ENCODE data around the gene ELOVL2. TPM values are rescaled to one million over a fixed set of nuclear protein-coding genes. Genes with fewer than 3 reads are reported as not detected.
"Not testable (repeated sequence)": the region's sequence is repeated elsewhere in the genome, so short reads cannot be mapped to it uniquely, and the experiment has no call there.

The ELOVL2 gene, protein sequence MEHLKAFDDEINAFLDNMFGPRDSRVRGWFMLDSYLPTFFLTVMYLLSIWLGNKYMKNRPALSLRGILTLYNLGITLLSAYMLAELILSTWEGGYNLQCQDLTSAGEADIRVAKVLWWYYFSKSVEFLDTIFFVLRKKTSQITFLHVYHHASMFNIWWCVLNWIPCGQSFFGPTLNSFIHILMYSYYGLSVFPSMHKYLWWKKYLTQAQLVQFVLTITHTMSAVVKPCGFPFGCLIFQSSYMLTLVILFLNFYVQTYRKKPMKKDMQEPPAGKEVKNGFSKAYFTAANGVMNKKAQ
- under 1 TPM; 0.36 to 0.93 (median 0.56) TPM for total RNA-seq
- polyA plus RNA-seq: under 1 TPM; 0.34 to 0.74 (median 0.57) TPM
- long read RNA-seq, donor 1: 0 reads
- long read RNA-seq, donor 2: 0 reads

DNA sequence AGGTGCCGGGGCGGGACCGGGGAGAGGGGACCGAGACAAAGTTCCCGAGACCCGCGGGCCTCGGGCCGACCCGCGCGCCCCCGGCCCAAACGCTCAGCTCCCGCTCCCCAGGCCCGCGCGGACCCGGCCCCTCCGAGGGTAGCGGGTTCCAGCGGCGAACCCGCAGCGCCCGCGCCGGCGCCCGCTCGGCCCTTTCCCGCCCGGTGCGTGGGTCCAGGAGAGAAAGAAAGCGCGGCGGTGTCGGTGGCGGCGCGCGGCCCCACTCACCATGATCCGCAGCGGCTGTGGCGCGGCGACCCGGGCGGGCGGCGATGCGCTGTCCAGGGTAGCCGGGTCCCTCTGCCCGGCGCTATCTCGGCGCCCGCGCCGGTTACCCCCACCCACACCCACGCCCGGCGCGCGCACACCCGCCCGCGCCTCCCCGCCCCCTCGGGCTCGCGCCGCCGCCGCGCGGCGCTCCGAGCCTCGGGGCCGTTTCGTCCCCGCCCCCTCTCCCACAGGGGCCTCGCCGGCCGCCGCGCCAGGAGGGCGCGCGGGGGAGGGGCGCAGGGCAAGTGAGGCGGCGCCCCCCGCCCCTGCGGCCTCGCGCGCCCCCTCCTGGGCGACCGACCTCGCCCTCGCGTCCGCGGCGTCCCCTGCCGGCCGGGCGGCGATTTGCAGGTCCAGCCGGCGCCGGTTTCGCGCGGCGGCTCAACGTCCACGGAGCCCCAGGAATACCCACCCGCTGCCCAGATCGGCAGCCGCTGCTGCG is at the start of gene ELOVL2:
Gene ELOVL2 (minus strand): TSS at position 345 of the 751 bp plus-strand sequence. CDS start 75 bp downstream, at position 270.
- no peak within 1 kb of the TSS for H3K27ac ChIP-seq
- no peaks in the 10 kb centered on the region for H3K36me3 ChIP-seq (ENCODE audit: insufficient read depth in 1 of 2, low read depth in 1 of 2)
- intact Hi-C loops (cut with DNase I): no loop called here
- DNase-seq (peak; percentile 19 to 57), ATAC-seq (peak in 2 of 4 donors; percentile 41 to 47)
- H3K4me1 ChIP-seq: no peaks in the 10 kb centered on the region
- peak within 1 kb of the TSS; percentile 64 for H3K4me3 ChIP-seq
- 1 to 3% (median 2%) methylated on average over 29 to 123 of the region's 124 CpGs for WGBS, 3 donors
- no peaks in the 10 kb centered on the region for H3K9me3 ChIP-seq
- peaks cover 13 to 78% (median 15%) of the 10 kb centered on the region in 3 donors for H3K27me3 ChIP-seq (ENCODE audit: insufficient read depth in 3 of 3, low read length in 2 of 3)
- TF ChIP-seq, protein P1, sequence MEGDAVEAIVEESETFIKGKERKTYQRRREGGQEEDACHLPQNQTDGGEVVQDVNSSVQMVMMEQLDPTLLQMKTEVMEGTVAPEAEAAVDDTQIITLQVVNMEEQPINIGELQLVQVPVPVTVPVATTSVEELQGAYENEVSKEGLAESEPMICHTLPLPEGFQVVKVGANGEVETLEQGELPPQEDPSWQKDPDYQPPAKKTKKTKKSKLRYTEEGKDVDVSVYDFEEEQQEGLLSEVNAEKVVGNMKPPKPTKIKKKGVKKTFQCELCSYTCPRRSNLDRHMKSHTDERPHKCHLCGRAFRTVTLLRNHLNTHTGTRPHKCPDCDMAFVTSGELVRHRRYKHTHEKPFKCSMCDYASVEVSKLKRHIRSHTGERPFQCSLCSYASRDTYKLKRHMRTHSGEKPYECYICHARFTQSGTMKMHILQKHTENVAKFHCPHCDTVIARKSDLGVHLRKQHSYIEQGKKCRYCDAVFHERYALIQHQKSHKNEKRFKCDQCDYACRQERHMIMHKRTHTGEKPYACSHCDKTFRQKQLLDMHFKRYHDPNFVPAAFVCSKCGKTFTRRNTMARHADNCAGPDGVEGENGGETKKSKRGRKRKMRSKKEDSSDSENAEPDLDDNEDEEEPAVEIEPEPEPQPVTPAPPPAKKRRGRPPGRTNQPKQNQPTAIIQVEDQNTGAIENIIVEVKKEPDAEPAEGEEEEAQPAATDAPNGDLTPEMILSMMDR (IDR thresholded peaks at IDR 0.05): peak; percentile 41

DNA sequence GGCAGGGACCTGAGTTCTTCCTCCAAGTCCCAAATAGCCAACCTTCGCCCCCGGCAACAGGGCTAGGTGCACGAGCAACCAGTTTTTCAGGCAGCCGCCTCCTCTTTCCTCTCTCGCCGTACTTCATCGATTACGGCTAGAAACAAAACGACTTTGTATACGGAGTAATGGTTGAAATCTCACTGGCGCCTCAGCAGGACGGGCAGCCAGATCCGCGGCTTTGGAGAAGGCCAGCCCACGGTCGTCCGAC is 49.2 kb upstream of the ELOVL2 start:
- intact Hi-C loops (cut with DNase I): no loop called here
- 0% methylated on average over 17 of the region's 17 CpGs for WGBS, 3 donors
- H3K36me3 ChIP-seq (ENCODE audit: insufficient read depth in 1 of 2, low read depth in 1 of 2): peaks cover 0 to 5% of the 10 kb centered on the region in 2 donors
- no peaks in the 10 kb centered on the region for H3K27me3 ChIP-seq (ENCODE audit: insufficient read depth in 3 of 3, low read length in 2 of 3)
- peak in 3 of 4 donors; percentile 5 to 17 (median 8) for ATAC-seq
- peak overlapping the region; percentile 88 for H3K4me3 ChIP-seq
- no peaks in the 10 kb centered on the region for H3K9me3 ChIP-seq
- peaks cover 18% of the 10 kb centered on the region for H3K4me1 ChIP-seq
- TF ChIP-seq, protein P1 (IDR thresholded peaks at IDR 0.05): no peak
- no peak for DNase-seq
- peak overlapping the region; percentile 92 for H3K27ac ChIP-seq

DNA sequence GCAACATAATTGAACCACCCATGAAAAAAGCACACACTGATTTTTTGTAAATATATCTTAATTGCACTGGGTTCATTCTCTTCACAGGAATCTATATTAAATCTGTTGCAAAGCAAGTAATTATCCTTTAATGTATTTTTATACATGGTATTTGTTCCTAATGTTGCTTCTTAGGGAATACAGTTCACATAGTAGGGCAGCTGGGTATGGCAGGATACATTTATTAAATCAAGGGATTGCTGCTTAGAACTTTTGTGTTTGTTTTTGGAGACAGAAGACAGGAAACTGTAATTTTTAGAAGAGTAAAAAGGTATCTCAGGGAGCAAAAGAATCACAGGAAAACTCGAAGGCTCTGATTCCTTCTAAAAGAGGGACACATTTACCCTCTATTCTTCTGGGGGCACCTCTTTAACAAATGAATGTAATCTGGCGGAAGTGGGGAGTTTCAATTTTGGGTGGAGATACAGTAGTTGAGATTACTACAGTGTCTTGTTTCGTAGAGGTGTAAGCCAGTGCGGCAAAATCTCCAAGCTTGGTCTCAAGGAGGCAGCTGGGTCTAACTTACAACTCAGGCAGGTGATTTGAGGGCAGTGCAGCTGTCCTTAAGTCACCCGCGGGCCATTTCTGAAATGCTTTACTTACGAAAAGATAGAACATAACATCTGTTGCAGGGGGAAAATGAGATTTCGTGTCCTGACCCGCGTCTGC is 48.7 kb upstream of the ELOVL2 start:
- ATAC-seq: peak; percentile 19 to 49 (median 38)
- H3K27ac ChIP-seq: peak overlapping the region; percentile 92
- WGBS, 3 donors: 4 to 5% (median 4%) methylated on average over 10 of the region's 10 CpGs
- peaks cover 18% of the 10 kb centered on the region for H3K4me1 ChIP-seq
- DNase-seq: no peak
- H3K27me3 ChIP-seq (ENCODE audit: insufficient read depth in 3 of 3, low read length in 2 of 3): no peaks in the 10 kb centered on the region
- no peaks in the 10 kb centered on the region for H3K9me3 ChIP-seq
- TF ChIP-seq, protein P1 (IDR thresholded peaks at IDR 0.05): no peak
- H3K36me3 ChIP-seq (ENCODE audit: insufficient read depth in 1 of 2, low read depth in 1 of 2): peaks cover 0 to 5% of the 10 kb centered on the region in 2 donors
- peak overlapping the region; percentile 88 for H3K4me3 ChIP-seq
- intact Hi-C loops (cut with DNase I): no loop called here

DNA sequence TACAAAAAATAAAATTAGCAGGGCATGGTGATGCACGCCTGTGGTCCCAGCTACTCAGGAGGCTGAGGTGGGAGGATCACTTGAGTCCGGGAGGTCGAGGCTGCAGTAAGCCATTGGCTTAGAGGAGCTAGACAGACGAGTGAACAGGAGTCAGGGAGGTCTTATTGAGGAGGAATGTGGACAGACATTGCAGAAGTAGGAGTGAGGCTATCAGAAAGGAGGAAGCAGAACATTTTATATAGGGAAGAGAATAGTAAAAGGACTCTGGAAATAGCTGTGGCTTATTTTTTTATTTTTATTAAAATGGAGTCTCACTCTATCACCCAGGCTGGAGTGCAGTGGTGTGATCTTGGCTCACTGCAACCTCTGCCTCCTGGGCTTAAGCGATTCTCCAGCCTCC is 47.0 kb upstream of the ELOVL2 start:
- peaks cover 18% of the 10 kb centered on the region for H3K4me1 ChIP-seq
- WGBS, 3 donors: 88 to 95% (median 89%) methylated on average over 5 of the region's 5 CpGs
- DNase-seq; intact Hi-C loops (cut with DNase I); H3K4me3 ChIP-seq; H3K27me3 ChIP-seq (ENCODE audit: insufficient read depth in 3 of 3, low read length in 2 of 3); H3K27ac ChIP-seq; H3K36me3 ChIP-seq (ENCODE audit: insufficient read depth in 1 of 2, low read depth in 1 of 2); ATAC-seq; H3K9me3 ChIP-seq: not testable (repeated sequence)

DNA sequence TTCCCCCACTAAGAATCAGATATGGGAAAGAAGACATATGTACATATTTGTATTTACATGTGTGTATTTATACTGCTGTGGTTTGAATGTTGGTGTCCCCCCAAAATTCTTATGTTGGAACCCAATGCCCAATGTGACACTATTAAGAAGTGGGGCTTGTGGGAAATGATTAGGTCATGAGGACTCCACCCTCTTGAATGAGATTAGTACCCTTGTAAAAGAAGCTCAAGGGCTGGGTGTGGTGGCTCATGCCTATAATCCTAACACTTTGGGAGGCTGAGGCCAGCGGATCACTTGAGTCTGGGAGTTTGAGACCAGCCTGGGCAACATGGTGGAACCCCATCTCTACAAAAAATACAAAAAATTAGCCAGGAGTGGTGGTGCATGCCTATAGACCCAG is 45.6 kb upstream of the ELOVL2 start:
- ATAC-seq: no peak
- 86 to 100% (median 94%) methylated on average over 1 of the region's 1 CpG for WGBS, 3 donors
- H3K27me3 ChIP-seq (ENCODE audit: insufficient read depth in 3 of 3, low read length in 2 of 3): no peaks in the 10 kb centered on the region
- no peaks in the 10 kb centered on the region for H3K9me3 ChIP-seq
- intact Hi-C loops (cut with DNase I): no loop called here
- DNase-seq: no peak
- H3K27ac ChIP-seq: no peak overlapping the region
- TF ChIP-seq, protein P1 (IDR thresholded peaks at IDR 0.05): no peak
- peaks cover 4% of the 10 kb centered on the region for H3K4me1 ChIP-seq
- no peaks in the 10 kb centered on the region for H3K36me3 ChIP-seq (ENCODE audit: insufficient read depth in 1 of 2, low read depth in 1 of 2)
- H3K4me3 ChIP-seq: no peak overlapping the region

DNA sequence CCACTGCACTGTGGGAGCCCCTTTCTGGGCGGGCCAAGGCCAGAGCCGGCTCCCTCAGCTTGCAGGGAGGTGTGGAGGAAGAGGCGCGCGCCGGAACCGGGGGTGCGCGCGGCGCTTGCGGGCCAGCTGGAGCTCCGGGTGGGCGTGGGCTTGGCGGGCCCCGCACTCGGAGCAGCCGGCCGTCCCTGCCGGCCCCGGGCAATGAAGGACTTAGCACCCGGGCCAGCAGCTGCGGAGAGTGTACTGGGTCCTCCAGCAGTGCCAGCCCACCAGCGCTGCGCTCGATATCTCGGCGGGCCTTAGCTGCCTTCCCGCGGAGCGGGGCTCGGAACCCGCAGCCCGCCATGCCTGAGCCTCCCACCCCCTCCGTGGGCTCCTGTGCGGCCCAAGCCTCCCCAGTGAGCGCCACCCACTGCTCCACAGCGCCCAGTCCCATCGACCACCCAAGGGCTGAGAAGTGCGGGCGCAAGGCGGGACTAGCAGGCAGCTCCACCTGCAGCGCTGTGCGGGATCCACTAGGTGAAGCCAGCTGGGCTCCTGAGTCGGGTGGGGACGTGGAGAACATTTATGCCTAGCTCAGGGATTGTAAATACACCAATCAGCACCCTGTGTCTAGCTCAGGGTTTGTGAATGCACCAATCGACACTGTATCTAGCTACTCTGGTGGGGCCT is 43.2 kb upstream of the ELOVL2 start:
- H3K27ac ChIP-seq; ATAC-seq; H3K9me3 ChIP-seq; H3K4me3 ChIP-seq; H3K36me3 ChIP-seq (ENCODE audit: insufficient read depth in 1 of 2, low read depth in 1 of 2); H3K27me3 ChIP-seq (ENCODE audit: insufficient read depth in 3 of 3, low read length in 2 of 3); DNase-seq; H3K4me1 ChIP-seq; intact Hi-C loops (cut with DNase I): not testable (repeated sequence)
- 86 to 97% (median 88%) methylated on average over 37 to 47 of the region's 47 CpGs for WGBS, 3 donors

Measured in psoas muscle (tissue), 8 donors.